CD4-positive, alpha-beta T cell treated with Interleukin-10 for 1 hour (primary cell): ENCODE measurements around the gene SEMA3G.

Experiments used
- DNase-seq: peaks from one replicate; pipeline ENCODE4 v3.0.0-alpha.2; 2020

SEMA3G gene

DNA sequence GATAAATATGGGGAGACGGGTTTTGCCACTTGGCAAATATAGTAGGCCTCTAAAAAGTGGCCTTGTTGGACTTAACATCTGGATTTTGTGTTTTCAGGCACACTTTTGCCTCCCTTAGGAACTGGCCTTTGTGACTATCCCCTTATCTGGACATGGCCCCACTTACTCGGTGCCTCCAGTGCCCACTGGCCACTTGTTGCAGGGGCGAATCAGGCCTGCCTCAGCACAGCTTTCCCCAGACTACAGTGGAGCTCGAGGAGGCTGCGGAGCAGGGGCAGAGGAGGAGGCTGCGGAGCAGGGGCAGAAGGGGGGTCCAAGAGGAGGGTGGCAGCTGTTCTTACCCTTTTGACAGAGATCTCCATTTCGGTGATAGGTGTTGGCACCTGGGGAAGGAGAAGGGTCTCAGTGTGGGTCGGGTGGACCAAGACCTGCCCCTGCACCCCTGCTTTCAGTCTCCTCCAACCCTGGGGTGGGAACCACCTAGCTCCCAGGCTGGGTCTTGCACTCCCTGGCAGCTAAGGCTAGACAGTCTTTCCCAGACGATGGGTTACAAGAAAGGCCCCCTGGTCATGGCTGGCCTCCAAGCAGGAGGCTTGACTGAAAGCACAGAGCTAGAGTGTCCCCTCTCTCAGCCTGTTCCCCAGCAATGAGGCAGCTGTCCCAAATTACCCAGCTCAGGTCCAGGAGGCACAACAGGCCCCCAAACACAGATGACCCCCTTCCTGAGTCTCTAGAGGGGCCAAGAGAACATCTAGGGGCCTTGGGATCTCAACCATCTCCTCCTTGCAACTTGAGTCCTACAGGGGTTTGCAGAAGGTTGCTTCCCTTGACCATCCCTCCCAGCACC lies 6.1 kb downstream of the SEMA3G start:
- DNase-seq: no peak

DNA sequence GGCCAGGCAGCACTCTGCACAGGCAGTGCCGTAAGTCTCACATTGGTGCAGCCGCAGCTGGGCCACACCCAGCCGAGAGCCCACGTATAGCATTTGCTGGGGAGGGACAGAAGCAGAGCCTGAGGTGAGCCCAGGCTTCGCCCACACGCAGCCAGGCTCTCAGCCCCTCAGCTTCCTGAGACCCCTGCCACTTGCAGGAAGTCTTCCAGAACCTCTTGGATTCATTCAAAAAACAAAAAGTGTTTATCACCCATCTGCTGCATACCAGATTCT lies 6.9 kb downstream of the SEMA3G start:
- DNase-seq: no peak

DNA sequence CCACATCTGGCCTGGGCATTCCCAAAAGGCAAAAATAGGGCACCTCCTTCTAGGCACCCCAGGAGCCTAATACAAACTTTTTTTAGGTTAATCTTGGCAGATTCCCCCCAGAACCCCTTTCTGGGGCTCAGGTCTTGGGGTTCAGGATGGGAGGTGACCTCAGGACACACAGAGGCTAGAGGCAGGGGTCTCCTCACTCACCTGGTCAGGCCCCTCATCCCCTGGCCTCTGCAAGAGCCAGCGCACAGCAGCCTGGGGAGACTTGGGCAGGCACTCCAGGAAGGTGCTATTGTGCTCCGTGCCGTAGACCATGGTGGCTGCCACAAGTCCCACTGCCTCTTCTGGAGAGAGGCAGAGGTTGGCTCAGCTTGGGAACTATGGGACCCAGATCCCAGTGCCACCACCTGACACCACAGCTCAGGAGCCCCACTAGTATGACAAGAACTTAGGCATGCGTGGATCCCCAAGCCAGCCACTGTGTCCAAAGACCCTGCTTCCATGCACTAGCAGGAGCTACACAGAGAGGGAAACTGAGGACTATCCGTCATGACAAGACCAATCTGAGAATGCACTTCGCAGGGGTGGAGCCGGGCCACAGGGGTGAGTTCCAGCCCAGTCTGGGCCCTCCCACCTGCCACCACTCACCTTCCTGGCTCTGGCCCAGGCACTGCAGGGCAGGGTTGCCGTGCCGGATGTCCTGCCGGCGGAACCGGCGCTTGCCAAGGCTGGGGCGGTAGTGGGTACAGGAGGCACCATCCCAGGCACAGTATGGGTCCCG lies 7.4 kb downstream of the SEMA3G start:
- no peak for DNase-seq

DNA sequence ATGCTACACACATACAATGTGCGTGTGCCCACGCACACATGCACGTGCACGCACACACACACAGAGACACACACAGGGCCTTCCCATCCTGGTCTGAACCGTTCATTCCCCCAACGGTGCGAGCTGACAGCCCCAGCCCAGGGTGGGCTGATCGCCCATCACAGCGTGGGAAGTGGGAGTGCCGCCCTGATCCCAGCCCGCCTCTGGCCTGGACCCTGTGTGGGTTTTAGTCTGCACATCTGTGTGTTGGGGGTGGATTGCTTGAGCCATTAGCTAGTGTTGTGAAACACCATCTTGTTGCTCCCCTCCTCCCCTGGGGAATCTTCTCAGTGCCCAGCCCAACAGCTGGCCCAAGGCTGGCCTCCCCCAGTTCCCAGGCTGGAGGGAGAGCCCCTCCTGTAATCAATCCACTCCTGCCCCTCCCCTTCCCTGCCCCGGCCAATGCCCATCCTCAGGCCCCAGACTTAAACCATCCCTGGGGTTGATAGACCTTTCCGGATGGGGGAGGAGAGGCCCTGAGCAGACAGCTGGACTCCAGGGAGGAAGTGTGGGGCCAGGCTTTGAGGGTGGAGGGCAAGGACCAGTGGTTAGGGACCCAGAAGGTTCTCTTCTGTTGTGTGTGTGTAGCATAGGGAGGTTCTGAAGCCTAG lies 8.3 kb downstream of the SEMA3G start:
- DNase-seq: no peak

DNA sequence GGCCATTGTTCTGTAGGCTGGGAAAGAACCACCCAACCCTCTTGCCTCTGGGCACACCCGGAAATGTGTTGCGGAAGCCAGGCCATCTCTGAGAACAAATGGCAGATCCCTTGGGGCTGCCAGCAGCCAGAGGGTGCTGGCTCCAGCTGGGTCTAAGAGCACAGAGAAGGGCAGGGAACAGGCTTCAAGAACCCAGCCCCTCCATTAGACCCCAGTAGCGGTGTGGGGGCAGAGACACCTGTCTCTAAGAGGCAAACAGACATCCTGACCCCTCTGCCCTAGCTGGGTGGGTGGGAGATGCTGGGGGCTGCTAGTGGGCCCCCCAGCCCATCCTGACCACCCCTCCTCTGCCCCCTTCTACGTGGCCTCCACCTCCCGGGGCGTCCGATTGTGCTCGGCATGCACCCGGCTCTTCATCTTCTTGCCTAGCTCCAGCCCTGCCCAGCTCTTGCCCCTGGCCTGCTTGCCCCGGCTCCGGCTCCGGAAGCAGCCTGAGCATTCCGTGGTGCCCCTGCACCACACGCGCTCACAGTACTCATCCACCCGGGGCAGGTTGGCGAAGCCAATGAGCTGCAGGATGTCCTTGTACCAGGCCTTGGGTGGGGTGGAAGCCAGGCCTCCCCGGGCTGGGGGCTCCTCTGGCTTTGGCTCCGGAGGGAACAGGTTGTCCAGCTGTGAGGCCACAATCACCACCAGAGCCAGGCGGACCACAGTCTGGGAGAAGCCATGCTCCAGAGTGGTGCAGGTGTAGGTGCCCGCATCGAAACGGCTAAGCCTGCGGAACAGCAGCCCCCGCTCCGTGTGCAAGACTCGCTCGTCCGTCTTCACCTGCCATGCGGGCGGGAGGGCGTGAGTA lies 9.4 kb downstream of the SEMA3G start:
- DNase-seq: no peak

DNA sequence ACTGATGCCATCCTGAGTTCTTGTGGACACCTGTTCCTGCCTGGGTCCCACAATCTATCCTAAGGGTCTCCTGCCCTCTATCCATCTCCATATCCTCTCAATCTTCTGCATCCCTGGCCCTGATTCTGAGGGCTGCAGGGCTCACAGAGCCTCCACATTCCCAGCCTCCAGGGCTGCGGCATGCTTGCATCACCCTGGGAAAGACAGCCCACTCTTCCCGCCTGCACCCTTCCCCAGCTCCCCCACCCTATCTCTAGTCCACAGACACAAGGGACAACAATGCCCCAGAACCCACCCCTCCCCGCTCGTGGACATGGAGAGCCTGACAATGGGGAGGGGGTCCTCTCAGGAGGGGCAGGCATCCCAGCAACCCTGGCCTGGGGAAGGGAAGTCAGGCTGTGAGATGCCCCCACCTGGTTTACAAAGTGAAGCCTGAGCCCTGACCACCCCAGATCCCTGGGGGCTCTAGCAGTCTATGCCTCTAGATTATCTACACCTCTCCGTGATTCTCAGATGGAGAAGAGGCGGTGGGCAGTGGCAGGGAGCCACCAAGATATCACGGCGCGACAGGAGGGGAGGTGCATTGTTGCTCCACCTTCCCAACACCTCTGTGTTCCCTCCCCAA lies 10.3 kb downstream of the SEMA3G start:
- DNase-seq: no peak

DNA sequence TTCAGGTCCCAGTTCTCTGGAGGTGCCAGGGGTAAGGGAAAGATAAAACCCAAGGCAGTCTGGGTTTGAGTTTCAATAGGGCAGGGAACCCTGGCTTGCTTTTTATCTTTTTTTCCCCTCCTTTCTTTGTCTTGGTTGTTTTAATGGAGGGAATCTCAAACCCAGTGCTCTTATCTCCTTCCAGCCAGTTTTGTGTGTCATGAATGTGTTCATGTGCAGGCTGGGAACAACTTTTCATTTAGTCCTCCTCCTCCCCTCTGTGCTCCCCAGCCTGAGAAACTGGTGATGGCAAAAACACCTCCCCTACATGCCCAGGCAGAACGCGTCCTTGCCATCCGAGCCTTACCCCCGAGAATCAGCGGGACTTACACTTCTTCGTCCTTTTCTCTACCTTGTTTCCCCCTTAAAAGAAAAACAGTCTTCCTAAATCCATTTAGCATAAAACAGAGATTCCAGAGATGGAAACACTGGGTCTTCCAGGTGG lies 10.9 kb downstream of the SEMA3G start:
- no peak for DNase-seq

DNA sequence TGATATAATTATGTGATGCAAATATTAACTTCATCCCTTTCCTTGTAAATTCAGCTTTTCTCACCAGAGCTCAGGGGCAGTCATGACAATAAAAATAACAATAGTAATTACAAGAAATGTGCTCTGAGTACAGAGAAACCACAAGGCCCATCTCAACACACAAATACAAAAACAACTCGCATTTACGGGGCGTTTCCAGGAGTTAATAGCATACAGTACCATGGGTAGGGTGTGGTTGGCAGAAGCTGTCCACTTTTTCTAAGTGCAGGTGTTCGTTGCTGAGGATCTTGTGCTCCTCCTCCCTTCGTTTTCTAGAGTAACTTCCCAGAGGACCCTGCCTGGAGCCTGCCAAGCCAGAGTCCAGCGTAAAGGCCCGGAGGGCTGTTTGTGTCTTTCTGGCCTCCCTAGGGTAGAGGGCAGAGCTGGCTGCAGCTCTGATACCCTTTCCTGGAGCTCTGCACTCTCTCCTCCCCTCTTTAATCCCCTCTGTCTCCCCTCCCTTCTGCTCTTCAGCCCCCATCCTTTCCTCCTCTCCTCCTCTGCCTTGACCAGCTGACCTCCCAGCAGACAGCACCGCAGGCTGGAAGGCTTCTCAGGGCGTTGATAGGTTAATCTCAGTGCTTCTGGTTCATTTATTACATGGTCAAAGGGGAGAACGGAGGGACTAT lies 11.4 kb downstream of the SEMA3G start:
- no peak for DNase-seq

DNA sequence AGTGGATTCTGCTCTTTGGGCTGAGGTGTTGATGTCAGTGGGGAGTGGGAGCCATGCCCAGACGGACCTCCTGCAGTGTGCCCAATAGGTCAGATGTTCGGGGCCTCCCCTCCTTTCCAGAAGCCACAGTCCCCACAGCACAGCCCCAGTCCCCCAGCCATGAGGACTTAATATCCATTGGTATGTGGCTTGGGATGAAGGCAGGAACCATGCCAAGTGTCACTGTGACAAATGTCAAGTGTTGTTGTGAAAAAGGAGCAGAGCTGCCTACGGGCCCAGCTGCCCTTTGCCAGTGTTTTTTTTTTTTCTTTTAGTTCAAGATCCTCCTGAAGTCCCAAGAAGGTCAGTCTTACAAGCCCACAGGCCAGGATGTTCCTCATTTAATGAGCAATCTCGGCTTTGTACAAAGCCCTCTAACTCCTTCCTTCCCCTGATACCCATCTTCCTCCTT lies 12.2 kb downstream of the SEMA3G start:
- no peak for DNase-seq

DNA sequence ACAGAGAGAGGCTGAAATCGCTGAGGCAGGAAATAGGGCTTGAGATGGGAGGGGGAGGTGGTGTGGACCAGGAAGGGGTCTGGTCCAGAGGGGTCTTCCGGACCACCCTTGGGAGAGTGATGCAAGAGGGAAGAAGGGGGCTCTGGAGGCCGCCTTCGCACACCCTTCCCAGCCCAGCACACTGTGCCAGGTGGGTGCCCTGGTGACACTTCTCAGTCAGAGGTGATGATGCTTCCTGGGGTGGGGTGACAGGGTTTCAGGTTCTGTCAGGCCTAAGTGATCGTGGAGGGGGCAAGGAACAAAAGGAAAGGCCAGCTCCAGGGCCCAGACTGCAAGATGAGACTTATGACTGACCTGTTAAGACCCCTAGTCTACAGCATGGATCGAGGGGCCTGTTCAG lies 12.7 kb downstream of the SEMA3G start:
- DNase-seq: no peak

DNA sequence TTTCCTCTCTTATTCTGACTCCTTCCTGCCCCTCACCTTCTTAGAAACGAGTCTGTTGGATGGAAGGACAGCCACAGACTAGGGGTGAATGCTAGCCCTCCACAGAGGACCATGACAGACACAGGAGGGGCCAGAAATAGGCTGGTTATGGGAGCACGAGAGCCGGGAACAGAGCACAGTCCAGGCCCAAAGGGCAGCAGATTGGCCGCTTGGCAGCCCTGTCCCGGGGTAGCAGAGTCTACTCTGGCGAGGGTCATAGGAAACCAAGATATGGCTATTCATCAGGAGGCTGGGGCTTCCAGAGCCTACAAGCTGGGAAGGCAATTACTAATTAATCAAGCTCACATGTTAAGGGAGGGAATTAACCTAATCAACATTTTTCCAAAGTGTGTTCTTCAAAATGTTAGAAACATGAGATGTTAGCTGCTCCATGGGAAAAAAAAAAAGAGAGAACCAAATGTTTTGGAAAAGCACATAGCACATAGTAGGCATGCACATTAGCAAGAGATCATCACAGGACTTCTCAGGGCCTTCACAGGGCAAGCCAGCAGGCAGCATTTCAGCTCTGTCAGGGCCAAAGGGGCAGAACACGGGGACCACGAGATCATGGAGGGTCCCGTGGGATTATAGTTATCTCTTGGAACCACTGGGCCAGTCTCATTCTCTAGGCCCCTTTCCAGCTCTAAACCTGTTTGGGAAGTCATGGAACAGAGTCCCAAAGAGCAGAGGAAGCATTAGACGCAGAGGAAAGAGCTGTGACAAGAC lies 13.3 kb downstream of the SEMA3G start:
- DNase-seq: no peak

DNA sequence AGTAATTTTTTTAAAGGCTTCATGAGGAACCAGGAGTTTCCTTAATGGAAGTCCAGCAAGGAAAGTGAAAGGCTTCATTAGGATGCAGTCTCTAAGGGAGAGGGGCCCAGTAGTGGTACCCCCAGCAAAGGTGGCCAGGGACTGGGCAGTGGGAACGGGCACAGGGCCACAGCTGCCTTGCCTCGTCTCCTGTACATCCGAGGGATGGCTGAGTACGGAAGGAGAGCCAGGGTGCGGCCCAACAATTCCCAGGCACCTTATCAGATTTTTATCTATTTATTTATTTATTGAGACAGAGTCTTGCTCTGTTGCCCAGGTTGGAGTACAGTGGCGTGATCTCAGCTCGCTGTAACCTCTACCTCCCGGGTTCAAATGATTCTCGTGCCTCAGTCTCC lies 14.5 kb downstream of the SEMA3G start:
- no peak for DNase-seq

DNA sequence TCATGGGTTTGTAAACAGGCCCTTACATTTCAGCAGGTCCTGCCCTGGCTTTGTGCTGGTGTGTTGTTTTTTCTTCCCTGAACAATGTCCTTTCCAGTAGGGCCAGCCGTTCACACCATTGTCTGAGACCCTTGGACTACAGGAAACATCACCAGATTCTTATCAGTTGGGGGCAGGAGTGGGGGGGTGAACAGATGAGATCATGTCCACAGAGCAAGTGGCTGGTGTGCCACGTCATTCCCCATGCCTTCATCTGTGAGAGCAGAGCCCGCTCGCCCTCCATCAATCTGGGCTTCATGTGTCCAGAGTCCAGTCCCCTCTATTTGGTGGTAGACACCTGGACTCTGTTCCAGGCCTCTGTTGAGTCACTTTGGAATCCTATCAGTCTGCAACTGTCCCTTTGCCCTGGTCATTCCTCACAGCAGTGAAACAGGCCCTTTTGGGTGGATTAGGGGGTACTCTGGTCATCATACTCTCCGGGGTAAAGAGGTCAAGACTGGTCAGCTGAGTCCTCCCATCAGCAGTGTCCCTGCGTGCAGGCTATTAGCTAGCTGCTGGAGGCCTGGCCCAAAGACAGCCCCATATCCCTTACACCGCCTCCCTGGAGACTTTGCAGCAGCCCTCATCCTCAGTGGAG lies 15.0 kb downstream of the SEMA3G start:
- DNase-seq: no peak

DNA sequence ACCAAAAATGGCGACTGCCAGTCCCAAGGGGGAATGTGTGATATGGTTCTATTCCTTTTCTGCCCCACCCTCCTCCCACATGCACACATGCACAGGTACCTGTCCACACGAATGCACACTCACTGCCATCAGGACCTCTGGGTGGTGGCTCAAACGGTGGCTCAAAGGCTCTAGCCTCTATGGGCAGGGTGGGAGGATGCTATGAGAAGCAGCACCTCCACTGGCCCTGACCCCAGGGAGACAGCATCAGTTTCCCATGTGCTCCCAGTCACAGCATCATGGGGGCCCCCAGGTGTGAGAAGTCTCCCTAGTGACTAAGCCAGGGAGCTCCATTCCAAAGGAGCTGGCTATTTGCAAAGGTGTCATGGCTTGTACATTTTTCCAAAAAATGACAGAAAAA lies 15.9 kb downstream of the SEMA3G start:
- DNase-seq: no peak

DNA sequence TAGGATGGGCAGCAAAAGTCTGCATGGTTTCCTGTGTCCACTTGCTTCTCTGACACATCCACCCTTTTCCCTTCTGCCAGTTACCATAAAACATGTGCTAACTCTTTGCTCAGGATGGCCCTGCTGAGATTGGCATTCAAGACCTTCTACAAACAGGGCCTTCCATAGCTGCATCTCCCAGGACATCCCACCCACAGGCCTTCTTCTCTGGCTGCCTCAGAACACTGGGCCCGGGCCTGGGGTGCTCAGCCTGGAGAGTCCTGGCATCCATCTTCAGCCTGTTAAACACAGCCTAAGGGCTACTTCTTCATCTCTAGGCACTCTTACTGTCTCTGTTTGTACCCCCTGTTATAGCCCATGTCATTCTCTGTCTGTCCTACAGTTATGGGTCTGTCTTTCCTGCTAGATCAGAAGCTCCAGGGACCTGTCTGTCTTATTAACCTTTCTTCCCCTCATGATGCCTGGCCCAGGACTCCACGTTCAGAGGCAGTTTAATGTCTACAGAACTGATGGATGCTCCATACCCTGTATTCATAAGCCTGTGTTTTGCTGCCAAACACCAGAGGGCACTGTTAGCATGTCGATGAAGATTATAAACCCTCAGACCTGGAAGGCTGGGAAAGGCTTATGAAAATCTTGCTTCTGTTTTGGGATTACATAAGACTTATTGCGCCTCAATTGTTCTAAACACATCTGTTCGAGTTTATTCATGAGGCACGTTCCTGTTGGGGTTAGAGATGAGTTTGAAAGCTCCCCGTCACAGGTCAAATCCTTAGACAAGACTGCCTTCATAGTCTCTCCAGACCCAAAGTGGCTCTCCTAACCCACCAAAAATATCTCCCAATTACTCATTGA lies 16.5 kb downstream of the SEMA3G start:
- peak; percentile 59 for DNase-seq

DNA sequence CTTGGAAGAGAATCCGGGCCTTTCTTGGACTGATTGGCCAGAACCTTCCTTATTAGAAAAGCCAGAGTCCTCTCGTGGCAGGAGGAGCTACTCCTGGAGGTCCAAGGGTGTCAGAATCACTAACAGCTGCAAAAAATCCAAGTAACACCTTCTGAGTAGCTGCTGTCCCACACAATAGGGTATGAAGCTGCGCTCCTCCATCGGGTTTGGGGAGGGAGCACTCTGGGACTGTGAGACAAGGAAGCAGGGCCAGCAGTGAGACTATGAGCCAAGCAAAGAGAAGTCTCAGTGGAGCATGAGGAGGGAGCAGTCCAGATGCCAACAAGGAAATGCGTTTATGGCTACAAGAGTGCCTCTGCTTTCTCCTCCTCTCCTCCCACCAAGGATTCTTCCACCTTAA lies 21.7 kb downstream of the SEMA3G start:
- no peak for DNase-seq

DNA sequence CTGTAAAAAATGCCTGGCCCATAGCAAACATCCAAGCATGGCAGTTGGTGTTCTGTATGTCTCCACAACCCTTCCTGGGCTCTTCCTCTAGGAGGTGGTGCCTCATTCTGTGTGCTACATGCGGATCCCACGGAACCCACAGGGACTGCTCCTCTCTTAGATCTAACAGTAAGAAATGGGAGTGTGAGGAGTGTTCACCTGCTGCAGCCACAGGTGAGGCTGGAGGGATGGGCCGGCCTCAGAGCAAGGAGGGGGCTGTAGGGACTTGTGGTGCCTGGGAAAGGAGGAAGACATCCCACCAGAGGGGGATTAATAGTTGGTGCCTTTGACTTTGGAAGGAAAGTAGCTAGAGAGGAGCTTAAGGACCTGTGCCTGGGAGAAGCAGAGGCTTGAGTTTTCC lies 22.2 kb downstream of the SEMA3G start:
- no peak for DNase-seq

DNA sequence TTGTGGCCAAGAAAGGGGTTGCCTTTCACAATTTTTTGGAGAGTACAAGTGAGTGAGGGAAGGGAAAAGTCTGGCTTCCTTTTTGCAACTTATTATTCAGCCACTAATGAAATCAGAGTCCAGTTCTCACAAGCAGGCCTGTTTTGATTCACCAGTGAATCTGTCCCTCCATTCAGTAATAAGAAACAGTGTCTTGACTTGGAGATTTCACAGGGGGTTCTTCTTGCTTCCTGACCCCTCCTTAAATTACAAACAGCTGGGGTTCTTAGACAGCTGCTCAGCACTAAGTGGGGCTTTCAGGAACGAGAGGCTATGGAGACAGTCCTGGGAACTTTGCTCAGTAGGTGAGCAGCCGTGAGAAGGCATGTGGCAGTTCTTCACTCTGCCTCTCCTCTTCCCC lies 24.5 kb downstream of the SEMA3G start:
- DNase-seq: no peak

DNA sequence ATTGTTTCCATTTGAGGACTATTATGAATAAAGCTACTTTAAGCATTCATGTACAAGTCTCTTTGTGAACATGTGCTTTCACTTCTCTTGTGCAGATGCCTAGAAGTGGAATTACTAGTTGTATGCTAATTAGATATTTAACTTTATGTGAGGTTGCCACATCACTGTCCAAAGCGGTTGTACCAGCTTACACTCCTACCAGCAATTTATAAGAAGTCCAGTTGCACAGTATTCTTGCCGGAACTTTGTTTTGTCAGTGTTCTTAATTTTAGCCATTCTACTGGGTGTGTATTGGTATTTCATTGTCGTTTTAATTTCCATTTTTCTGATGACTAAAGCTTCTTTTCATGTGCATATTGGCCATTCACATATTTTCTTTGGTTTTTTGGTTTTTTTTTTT lies 29.1 kb downstream of the SEMA3G start:
- DNase-seq: no peak

DNA sequence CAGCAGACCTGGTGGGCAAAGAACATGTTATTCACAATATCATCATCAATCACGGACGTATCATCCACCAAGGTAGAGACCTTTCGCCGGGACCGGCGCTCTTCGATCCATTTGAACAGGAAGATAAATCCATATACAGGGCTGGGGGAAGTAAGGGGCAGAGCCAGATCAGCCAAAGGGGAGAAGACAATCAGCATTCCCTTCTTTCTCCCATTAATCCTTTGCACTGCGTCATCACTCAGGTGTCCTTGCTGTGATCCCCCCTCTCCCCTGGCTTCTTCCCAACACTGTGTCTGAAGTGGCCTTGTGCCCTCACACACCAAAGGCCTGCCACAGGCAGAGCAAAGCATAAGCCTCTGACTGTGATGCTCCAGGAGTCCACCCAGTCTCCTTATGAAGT lies 36.4 kb downstream of the SEMA3G start:
- DNase-seq: no peak
